ENCODE measurements around the gene NAT10. TPM values are rescaled to one million over a fixed set of nuclear protein-coding genes. Genes with fewer than 3 reads are reported as not detected.
"Not testable (repeated sequence)": the region's sequence is repeated elsewhere in the genome, so short reads cannot be mapped to it uniquely, and the experiment has no call there.

NAT10 gene
- polyA plus RNA-seq, 1 experiment, result 35.0 TPM

- ChIA-PET POLR2A (no interaction called here), CTCF (interaction anchor here (1.4 kb wide), 1 partner anchor 9 kb away, joined by 5 read pairs; no protein-coding TSS in a partner anchor)
- TF ChIP-seq CTCF (IDR thresholded peaks at IDR 0.05; ENCODE audit: insufficient read depth, low read depth, low read length), result no peak
- Histone ChIP-seq H3K4me3 (ENCODE audit: low read depth, low read length) (no peak overlapping the region), H3K36me3 (ENCODE audit: control insufficient read depth, insufficient read depth, low read length) (peaks cover 3% of the 10 kb centered on the region; the same call in 1 of the 2 replicates), H3K27me3 (ENCODE audit: control insufficient read depth, insufficient read depth, low read length) (no peaks in the 10 kb centered on the region)
- DNase-seq (ENCODE audit: low read depth), result no peak
Measured at GRCh38 chr11:34065505-34066203, 39.8 kb upstream of the NAT10 start.

GRCh38 chr11:34066766-34067165 is 38.7 kb upstream of the NAT10 start:
- CTCF ChIA-PET, result interaction anchor here (0.6 to 1.4 kb wide), 2 partner anchors 10 to 82 kb away, joined by 3 to 5 read pairs; no protein-coding TSS in a partner anchor
- H3K36me3 ChIP-seq (ENCODE audit: control insufficient read depth, insufficient read depth, low read length); H3K27me3 ChIP-seq (ENCODE audit: control insufficient read depth, insufficient read depth, low read length); DNase-seq (ENCODE audit: low read depth); H3K4me3 ChIP-seq (ENCODE audit: low read depth, low read length); POLR2A ChIA-PET: not testable (repeated sequence)

GRCh38 chr11:34067383-34068065 is 37.9 kb upstream of the NAT10 start:
- Histone ChIP-seq H3K4me3 (ENCODE audit: low read depth, low read length) (no peak overlapping the region), H3K27me3 (ENCODE audit: control insufficient read depth, insufficient read depth, low read length) (no peaks in the 10 kb centered on the region), H3K36me3 (ENCODE audit: control insufficient read depth, insufficient read depth, low read length) (peaks cover 1% of the 10 kb centered on the region; the same call in 1 of the 2 replicates)
- DNase-seq (ENCODE audit: low read depth), result no peak
- no peak for TF ChIP-seq CTCF (IDR thresholded peaks at IDR 0.05; ENCODE audit: insufficient read depth, low read depth, low read length)
- ChIA-PET CTCF (interaction anchor here (0.6 kb wide), 1 partner anchor 83 kb away, joined by 3 read pairs; no protein-coding TSS in a partner anchor), POLR2A (no interaction called here)

GRCh38 chr11:34068111-34068510 is 37.3 kb upstream of the NAT10 start:
- no peak for DNase-seq (ENCODE audit: low read depth)
- peaks cover 1% of the 10 kb centered on the region; the same call in 1 of the 2 replicates for H3K36me3 ChIP-seq (ENCODE audit: control insufficient read depth, insufficient read depth, low read length)
- H3K27me3 ChIP-seq (ENCODE audit: control insufficient read depth, insufficient read depth, low read length), result no peaks in the 10 kb centered on the region
- CTCF ChIA-PET, result no interaction called here
- TF ChIP-seq CTCF (IDR thresholded peaks at IDR 0.05; ENCODE audit: insufficient read depth, low read depth, low read length), result no peak
- no peak overlapping the region for H3K4me3 ChIP-seq (ENCODE audit: low read depth, low read length)
- POLR2A ChIA-PET, result no interaction called here

- H3K36me3 ChIP-seq (ENCODE audit: control insufficient read depth, insufficient read depth, low read length); H3K4me3 ChIP-seq (ENCODE audit: low read depth, low read length); POLR2A ChIA-PET; H3K27me3 ChIP-seq (ENCODE audit: control insufficient read depth, insufficient read depth, low read length); DNase-seq (ENCODE audit: low read depth): not testable (repeated sequence)
- CTCF ChIA-PET, result interaction anchor here (0.6 to 1.1 kb wide), 2 partner anchors 11 to 17 kb away, joined by 3 read pairs; no protein-coding TSS in a partner anchor
Measured at GRCh38 chr11:34071306-34071705, 34.1 kb upstream of the NAT10 start.

GRCh38 chr11:34072041-34072440 is 33.4 kb upstream of the NAT10 start:
- POLR2A ChIA-PET, result no interaction called here

More at GRCh38 chr11:34072041-34072440, 33.4 kb upstream of the NAT10 start:
- Histone ChIP-seq H3K36me3 (ENCODE audit: control insufficient read depth, insufficient read depth, low read length) (peaks cover 3% of the 10 kb centered on the region), H3K4me3 (ENCODE audit: low read depth, low read length) (no peak overlapping the region), H3K27me3 (ENCODE audit: control insufficient read depth, insufficient read depth, low read length) (no peaks in the 10 kb centered on the region)
- no peak for DNase-seq (ENCODE audit: low read depth)
- CTCF ChIA-PET, result interaction anchor here (1.1 kb wide), 1 partner anchor 16 kb away, joined by 3 read pairs; no protein-coding TSS in a partner anchor
- TF ChIP-seq CTCF (IDR thresholded peaks at IDR 0.05; ENCODE audit: insufficient read depth, low read depth, low read length), result no peak

All from BJ (cell line).